GM13977 (cell line): ENCODE data around the gene ZNF487.
"Not testable (repeated sequence)": the region's sequence is repeated elsewhere in the genome, so short reads cannot be mapped to it uniquely, and the experiment has no call there.

Source experiments
- DNase-seq: peaks from one replicate; pipeline ENCODE4 v3.0.0; 2012; ENCODE audit warnings: low spot score
- in situ Hi-C: fragments of 300-500 bp; cut with MboI; formaldehyde crosslinking; loops from one replicate; pipeline ENCODE4 v1.12.0; 2022; ENCODE audit warnings: low sequenced_read_pairs, low pct_unique_long_range_greater_than_20kb, mixed read lengths, inconsistent platforms; ENCODE audit not compliant: unreplicated experiment
- TF ChIP-seq, protein P1 (sequence below): IDR thresholded peaks from 2 replicates; pipeline ENCODE4 v1.5.1; 2012; ENCODE audit warnings: mild to moderate bottlenecking, control low read depth; ENCODE audit not compliant: insufficient read depth; ENCODE audit errors: extremely low read depth, missing control alignments

Gene ZNF487

GRCh38 chr10:43430926-43431663, 5.8 kb upstream of the ZNF487 start:
- in situ Hi-C loops: no loop called here

DNA sequence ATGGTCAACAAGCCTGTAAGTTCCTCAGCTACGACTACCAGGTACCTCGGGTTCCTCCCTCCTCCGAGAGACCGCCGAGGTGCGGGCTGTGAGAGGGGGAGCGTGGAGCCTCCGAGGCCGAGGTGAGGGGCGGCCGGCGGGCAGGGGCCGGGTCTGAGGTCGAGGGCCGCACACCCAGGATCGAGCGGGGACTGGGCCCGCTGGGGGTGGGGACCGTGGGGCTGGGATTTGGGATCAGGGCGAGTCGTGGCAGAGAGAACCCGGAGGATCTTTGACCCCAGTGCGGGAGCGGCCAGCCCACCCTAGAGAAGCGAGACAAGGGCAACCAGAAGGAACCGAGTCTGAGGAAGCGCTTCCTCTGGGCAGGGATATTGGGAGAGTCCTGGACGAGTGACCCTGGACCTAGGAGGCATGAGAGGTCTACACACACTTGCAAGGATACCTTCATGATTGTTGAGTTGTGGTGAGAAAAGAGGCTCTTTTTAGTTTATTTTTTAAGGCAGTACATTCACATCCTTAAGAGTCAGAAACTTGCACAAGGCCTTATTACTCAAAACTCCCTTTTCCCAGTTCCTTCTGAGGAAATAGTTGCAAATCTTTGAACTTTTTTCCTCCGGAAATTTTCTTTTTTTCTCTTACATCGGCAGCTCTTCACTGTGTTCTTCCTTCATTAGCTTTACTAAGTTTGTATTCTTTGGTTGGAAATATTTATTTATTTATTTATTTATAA, 395 bp downstream of the ZNF487 start:
- DNase-seq: peak; percentile 38
- in situ Hi-C loops: no loop called here

More at GRCh38 chr10:43430926-43431663, 5.8 kb upstream of the ZNF487 start:
- TF ChIP-seq, protein P1, sequence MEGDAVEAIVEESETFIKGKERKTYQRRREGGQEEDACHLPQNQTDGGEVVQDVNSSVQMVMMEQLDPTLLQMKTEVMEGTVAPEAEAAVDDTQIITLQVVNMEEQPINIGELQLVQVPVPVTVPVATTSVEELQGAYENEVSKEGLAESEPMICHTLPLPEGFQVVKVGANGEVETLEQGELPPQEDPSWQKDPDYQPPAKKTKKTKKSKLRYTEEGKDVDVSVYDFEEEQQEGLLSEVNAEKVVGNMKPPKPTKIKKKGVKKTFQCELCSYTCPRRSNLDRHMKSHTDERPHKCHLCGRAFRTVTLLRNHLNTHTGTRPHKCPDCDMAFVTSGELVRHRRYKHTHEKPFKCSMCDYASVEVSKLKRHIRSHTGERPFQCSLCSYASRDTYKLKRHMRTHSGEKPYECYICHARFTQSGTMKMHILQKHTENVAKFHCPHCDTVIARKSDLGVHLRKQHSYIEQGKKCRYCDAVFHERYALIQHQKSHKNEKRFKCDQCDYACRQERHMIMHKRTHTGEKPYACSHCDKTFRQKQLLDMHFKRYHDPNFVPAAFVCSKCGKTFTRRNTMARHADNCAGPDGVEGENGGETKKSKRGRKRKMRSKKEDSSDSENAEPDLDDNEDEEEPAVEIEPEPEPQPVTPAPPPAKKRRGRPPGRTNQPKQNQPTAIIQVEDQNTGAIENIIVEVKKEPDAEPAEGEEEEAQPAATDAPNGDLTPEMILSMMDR: no peak
- DNase-seq: no peak

DNA sequence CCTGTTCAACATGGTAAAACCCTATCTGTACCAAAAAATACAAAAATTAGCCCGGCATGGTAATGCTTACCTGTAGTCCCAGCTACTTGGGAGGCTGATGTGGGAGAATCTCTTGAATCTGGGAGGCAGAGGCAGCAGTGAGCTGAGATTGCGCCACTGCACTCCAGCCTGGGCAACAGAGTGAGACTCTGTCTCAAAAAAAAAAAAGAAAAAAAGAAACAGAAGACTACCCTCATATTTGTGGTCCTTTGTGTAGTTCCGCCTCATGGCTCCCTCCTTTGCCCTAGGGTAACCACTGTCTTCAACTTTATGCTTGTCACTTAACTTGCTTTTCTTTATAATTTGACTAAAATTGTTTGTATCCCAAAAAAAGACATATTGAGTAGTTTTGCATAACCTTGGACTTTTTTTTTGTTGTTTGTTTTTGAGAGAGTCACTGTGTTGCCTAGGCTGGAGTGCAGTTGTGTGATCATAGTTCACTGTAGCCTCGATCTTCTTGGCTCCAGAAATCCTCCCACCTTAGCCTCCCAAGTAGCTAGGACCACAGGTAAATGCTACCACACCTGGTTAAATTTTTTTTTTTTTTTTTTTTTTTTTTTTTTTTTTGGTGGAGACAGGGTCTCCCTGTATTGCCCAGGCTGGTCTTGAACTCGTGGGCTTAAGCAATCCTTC, 3.7 kb downstream of the ZNF487 start:
- in situ Hi-C loops: no loop called here
- no peak for DNase-seq
- TF ChIP-seq, protein P1: no peak

More for the DNA sequence above, 395 bp downstream of the ZNF487 start:
- TF ChIP-seq, protein P1: no peak

DNA sequence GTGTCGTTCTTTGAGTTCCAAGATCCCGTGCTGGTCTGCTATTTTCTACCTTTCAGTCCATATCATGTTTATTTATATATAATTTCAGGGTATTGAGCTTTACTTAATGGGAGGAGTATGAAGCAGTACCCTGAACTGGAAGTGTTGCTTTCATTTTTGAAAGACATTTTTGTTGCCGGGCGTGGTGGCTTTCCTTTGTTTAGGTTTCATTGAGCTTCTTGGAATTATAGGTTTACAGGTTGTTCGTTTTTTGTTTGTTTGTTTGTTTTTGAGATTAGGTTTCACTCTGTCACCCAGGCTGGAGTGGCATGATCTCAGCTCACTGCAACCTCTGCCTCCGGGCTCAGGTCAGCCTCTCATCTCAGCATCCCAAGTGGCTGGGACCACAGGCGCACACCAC, 7.4 kb downstream of the ZNF487 start:
- in situ Hi-C loops: no loop called here
- TF ChIP-seq, protein P1: no peak
- DNase-seq: no peak

- TF ChIP-seq, protein P1: no peak
- in situ Hi-C loops: no loop called here
- DNase-seq: no peak
Measured at GRCh38 chr10:43444897-43445466, 8.1 kb downstream of the ZNF487 start.

DNA sequence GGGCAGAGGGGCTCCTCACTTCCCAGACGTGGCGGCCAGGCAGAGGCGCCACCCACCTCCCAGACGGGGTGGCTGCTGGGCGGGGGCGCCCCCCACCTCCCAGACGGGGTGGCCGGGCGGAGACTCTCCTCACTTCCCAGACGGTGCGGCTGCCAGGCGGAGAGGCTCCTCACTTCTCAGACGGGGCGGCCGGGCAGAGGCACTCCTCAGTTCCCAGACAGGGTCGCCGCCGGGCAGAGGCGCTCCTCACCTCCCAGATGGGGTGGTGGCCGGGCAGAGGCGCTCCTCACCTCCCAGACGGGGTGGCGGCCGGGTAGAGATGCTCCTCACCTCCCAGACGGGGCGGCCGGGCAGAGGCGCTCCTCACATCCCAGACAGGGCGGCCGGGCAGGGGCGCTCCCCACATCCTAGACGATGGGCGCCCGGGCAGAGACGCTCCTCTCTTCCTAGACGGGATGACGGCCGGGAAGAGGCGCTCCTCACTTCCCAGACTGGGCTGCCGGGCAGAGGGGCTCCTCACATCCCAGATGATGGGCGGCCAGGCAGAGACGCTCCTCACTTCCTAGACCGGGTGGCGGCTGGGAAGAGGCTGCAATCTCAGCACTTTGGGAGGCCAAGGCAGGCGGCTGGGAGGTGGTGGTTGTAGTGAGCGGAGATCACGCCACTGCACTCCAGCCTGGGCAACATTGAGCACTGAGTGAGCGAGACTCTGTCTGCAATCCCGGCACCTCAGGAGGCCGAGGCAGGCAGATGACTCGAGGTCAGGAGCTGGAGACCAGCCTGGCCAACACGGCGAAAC, 9.5 kb downstream of the ZNF487 start:
- DNase-seq, in situ Hi-C loops: not testable (repeated sequence)
